Mammary epithelial cell (primary cell): ENCODE data around the gene SEMA5A.
"Not testable (repeated sequence)": the region's sequence is repeated elsewhere in the genome, so short reads cannot be mapped to it uniquely, and the experiment has no call there.

ENCODE experiments used
- EZH2 ChIP-seq: IDR thresholded peaks from 2 replicates; pipeline ENCODE4 v1.6.1; 2012; ENCODE audit warnings: low read length, inconsistent platforms, borderline replicate concordance
- TF ChIP-seq, protein P1 (sequence below), 2 donors: IDR thresholded peaks in 1 of 2; conservative IDR thresholded peaks in 1 of 2; 2 replicates each; pipeline ENCODE4 v1.5.1; 2011 to 2012; ENCODE audit warnings: inconsistent platforms in 2 of 2, low read length in 2 of 2, mild to moderate bottlenecking in 2 of 2, control low read depth in 1 of 2, low read depth in 1 of 2; ENCODE audit not compliant: insufficient read depth in 1 of 2; ENCODE audit errors: extremely low read depth in 1 of 2

DNA sequence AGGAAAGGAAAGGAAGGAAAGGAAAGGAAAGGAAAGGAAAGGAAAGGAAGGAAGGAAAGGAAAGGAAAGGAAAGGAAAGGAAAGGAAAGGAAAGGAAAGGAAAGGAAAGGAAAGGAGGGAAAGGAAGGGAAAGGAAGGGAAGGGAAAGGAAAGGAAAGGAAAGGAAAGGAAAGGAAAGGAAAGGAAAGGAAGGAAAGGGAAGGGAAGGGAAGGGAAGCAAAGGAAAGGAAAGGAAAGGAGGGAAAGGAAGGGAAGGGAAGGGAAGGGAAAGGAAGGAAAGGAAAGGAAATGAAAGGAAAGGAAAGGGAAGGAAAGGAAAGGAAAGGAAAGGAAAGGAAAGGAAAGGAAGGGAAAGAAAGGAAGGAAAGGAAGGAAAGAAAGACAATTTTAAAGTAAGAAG lies 192.8 kb downstream of the SEMA5A start:
- TF ChIP-seq EZH2, result not testable (repeated sequence)
- TF ChIP-seq, protein P1, sequence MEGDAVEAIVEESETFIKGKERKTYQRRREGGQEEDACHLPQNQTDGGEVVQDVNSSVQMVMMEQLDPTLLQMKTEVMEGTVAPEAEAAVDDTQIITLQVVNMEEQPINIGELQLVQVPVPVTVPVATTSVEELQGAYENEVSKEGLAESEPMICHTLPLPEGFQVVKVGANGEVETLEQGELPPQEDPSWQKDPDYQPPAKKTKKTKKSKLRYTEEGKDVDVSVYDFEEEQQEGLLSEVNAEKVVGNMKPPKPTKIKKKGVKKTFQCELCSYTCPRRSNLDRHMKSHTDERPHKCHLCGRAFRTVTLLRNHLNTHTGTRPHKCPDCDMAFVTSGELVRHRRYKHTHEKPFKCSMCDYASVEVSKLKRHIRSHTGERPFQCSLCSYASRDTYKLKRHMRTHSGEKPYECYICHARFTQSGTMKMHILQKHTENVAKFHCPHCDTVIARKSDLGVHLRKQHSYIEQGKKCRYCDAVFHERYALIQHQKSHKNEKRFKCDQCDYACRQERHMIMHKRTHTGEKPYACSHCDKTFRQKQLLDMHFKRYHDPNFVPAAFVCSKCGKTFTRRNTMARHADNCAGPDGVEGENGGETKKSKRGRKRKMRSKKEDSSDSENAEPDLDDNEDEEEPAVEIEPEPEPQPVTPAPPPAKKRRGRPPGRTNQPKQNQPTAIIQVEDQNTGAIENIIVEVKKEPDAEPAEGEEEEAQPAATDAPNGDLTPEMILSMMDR (conservative IDR thresholded peaks at IDR 0.05 in 1 of 2, IDR thresholded peaks at IDR 0.05 in 1 of 2; ENCODE audit: extremely low read depth in 1 of 2, insufficient read depth in 1 of 2, low read depth in 1 of 2, low read length in 2 of 2), result not testable (repeated sequence)
